ENCODE results near the gene SEC23B.

DNA sequence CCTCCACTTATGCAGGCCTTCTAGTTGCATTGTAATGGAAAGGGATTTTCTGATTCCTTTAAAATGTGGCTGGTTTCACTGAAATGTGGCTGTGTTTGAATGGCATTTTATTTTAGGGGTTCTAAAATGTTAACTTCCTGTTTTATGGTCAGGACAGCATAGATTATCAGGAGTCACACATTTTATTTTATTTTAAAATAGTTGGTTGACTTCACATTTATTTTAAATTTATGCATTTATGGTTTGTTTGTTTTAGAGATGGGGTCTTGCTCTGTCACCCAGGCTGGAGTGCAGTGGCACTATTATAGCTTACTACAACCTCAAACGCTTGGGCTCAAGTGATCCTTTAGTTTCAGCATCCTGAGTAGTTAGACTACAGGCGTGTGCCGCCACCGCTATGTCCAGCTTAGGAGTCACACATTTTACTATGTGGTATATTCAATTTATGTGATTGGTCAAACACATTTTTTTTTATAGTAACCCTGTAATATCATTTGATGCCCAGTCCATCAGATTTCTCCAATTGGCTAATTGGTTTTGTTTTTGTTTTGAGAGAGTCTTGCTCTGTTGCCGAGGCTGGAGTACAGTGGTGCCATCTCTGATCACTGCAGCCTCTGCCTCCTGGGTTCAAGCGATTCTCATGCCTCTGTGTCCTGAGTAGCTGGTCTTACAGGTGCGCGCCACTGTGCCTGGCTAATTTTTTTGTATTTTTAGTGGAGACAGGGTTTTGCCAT, 82.4 kb downstream of the SEC23B start:
- TF ChIP-seq, protein P1, sequence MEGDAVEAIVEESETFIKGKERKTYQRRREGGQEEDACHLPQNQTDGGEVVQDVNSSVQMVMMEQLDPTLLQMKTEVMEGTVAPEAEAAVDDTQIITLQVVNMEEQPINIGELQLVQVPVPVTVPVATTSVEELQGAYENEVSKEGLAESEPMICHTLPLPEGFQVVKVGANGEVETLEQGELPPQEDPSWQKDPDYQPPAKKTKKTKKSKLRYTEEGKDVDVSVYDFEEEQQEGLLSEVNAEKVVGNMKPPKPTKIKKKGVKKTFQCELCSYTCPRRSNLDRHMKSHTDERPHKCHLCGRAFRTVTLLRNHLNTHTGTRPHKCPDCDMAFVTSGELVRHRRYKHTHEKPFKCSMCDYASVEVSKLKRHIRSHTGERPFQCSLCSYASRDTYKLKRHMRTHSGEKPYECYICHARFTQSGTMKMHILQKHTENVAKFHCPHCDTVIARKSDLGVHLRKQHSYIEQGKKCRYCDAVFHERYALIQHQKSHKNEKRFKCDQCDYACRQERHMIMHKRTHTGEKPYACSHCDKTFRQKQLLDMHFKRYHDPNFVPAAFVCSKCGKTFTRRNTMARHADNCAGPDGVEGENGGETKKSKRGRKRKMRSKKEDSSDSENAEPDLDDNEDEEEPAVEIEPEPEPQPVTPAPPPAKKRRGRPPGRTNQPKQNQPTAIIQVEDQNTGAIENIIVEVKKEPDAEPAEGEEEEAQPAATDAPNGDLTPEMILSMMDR (IDR thresholded peaks at IDR 0.05) = no peak
- no peak for TF ChIP-seq POLR2A (IDR thresholded peaks at IDR 0.05)

Measured in uterus (tissue), 2 donors.